Heart left ventricle (tissue), 16 donors: ENCODE data around the gene PTPN1. TPM values are rescaled to one million over a fixed set of nuclear protein-coding genes. Genes with fewer than 3 reads are reported as not detected.

Experiments used
- ATAC-seq, 4 donors: fragments of 200-7000 bp; cut with Tn5 transposase; one replicate each; pipeline ENCODE4 v1.9.1; 2020 to 2022; ENCODE audit warnings: moderate library complexity in 4 of 4, mild to moderate bottlenecking in 3 of 4, moderate number of reproducible peaks in 1 of 4
- DNase-seq, 5 donors: peaks; one replicate each; pipeline ENCODE4 v3.0.0-alpha.2; 2020
- H3K27ac ChIP-seq, 12 donors: fragments of 200-600 bp; sonication (generic) in 4 of 12; one replicate each; pipeline versions ENCODE4 v1.5.0 to v1.8.0; 2016 to 2022; ENCODE audit warnings: mild to moderate bottlenecking in 2 of 12
- H3K27me3 ChIP-seq, 9 donors: fragments of 200-600 bp; sonication (generic) in 2 of 9; one replicate each; pipeline versions ENCODE4 v1.5.1 to v1.8.0; 2016 to 2022; ENCODE audit warnings: mild to moderate bottlenecking in 3 of 9
- H3K36me3 ChIP-seq, 9 donors: fragments of 200-600 bp; sonication (generic) in 2 of 9; one replicate each; pipeline versions ENCODE4 v1.5.0 to v1.8.0; 2018 to 2022; ENCODE audit warnings: mild to moderate bottlenecking in 2 of 9
- H3K4me1 ChIP-seq, 12 donors: fragments of 200-600 bp; sonication (generic) in 4 of 12; one replicate each; pipeline versions ENCODE4 v1.5.0 to v1.8.0; 2016 to 2022; ENCODE audit warnings: mild to moderate bottlenecking in 3 of 12
- H3K4me3 ChIP-seq, 12 donors: fragments of 200-600 bp; sonication (generic) in 4 of 12; one replicate each; pipeline versions ENCODE4 v1.5.0 to v1.8.0; 2017 to 2022; ENCODE audit warnings: mild to moderate bottlenecking in 9 of 12, moderate library complexity in 4 of 12
- H3K9me3 ChIP-seq, 12 donors: fragments of 200-600 bp; sonication (generic) in 4 of 12; one replicate each; pipeline versions ENCODE4 v1.5.0 to v1.8.0; 2016 to 2022; ENCODE audit warnings: mild to moderate bottlenecking in 1 of 12
- POLR2A ChIP-seq, 2 donors: fragments of 450-650 bp; IDR thresholded peaks; one replicate each; pipeline ENCODE4 v1.6.1; 2017; ENCODE audit warnings: antibody characterized with exemption in 2 of 2, mild to moderate bottlenecking in 2 of 2, moderate library complexity in 2 of 2
- WGBS, 4 donors: extraction: QIAGEN DNeasy Blood & Tissue Kit in 2 of 4; methylation state at CpG; one replicate each; pipeline versions ENCODE4 v1.1.5 to v1.1.7; 2013 to 2018; 5-methylcytosine and 5-hydroxymethylcytosine counted together
- intact Hi-C, 10 donors: fragments of 100-400 bp; cut with DNase I; formaldehyde crosslinking; loops; one replicate each; pipeline versions ENCODE4 v1.11.1 to v1.14.2; 2022
- polyA plus RNA-seq, 2 donors: library from polyadenylated mRNA; stranded (reverse); fragments of 200-250 nt; gene quantifications; one replicate each; pipeline ENCODE4 v1.2.3, GENCODE V29; 2013
- total RNA-seq, 9 donors: library from RNA; depleted of rRNA in 2 of 9; stranded (reverse); fragments of >200 nt in 2 of 9; fragmentation: NEBNext Ultra II Directional in 3 of 9; extraction: Animal tissue kit (Norgen Biotek cat#: 25700) in 3 of 9; gene quantifications; one replicate each; pipeline versions ENCODE4 v1.1.0 to v1.2.4, GENCODE V29; 2016 to 2023
- TF ChIP-seq, protein P1 (sequence below), 12 donors: fragments of 200-600 bp; sonication (generic) in 4 of 12; IDR thresholded peaks; one replicate each; pipeline versions ENCODE4 v1.5.0 to v1.8.0; 2018 to 2022; ENCODE audit warnings: antibody characterized with exemption in 12 of 12, mild to moderate bottlenecking in 5 of 12
- donor health status: ischemic (EF 13 %, LVEDD 7.1; RV severe dilation, severe dysfunction).
- donor health status: healthy with polysubstance abuse.
- donor health status: DM: no; HTN: yes; CAD: no.
- donor health status: DM: no; HTN: no; CAD: no.
- donor health status: ischemic (EF 25% LVEDD 6.9; RV normal size, moderate dysfunction).
- donor health status: ischemic (EF 25% LVEDD 5.7; RV mildly dilated, moderate dysfunction).
- donor health status: healthy.
- donor health status: DM: yes; HTN: yes; CAD: no.
- donor health status: ischemic (EF 35%, LVEDD 5.7; RV mildly dilated, moderate dysfunction).
- donor health status: nonischemic (EF 11% LVEDD 7.7; RV severe dilation, severe dysfunction).
- donor health status: DM: yes; HTN: yes; CAD: no.
- donor health status: PGD.
- donor health status: ischemic (EF 29% LVEDD 5.4; RV normal size, mild dysfunction).
- donor health status: nonischemic (EF 23%, LVEDD 6.1; RV moderate dilation, normal function).

Gene PTPN1
- total and polyA plus RNA-seq, 11 donors, result 18.5 to 93.8 (median 32.0) TPM

GRCh38 chr20:50559856-50560638, 49.9 kb downstream of the PTPN1 start:
- no peaks in the 10 kb centered on the region for H3K9me3 ChIP-seq
- peaks cover 0 to 56% (median 32%) of the 10 kb centered on the region in 12 donors for H3K4me1 ChIP-seq
- TF ChIP-seq, protein P1, sequence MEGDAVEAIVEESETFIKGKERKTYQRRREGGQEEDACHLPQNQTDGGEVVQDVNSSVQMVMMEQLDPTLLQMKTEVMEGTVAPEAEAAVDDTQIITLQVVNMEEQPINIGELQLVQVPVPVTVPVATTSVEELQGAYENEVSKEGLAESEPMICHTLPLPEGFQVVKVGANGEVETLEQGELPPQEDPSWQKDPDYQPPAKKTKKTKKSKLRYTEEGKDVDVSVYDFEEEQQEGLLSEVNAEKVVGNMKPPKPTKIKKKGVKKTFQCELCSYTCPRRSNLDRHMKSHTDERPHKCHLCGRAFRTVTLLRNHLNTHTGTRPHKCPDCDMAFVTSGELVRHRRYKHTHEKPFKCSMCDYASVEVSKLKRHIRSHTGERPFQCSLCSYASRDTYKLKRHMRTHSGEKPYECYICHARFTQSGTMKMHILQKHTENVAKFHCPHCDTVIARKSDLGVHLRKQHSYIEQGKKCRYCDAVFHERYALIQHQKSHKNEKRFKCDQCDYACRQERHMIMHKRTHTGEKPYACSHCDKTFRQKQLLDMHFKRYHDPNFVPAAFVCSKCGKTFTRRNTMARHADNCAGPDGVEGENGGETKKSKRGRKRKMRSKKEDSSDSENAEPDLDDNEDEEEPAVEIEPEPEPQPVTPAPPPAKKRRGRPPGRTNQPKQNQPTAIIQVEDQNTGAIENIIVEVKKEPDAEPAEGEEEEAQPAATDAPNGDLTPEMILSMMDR (IDR thresholded peaks at IDR 0.05), result no peak
- TF ChIP-seq POLR2A (IDR thresholded peaks at IDR 0.05), result no peak
- H3K27ac ChIP-seq, result peak overlapping the region in 1 of 12 donors; percentile 77
- H3K27me3 ChIP-seq, result no peaks in the 10 kb centered on the region
- peaks cover 0 to 37% (median 26%) of the 10 kb centered on the region in 9 donors for H3K36me3 ChIP-seq
- no peak overlapping the region for H3K4me3 ChIP-seq
- WGBS, 4 donors, result 78 to 86% (median 84%) methylated on average over 8 of the region's 8 CpGs
- no peak for DNase-seq
- intact Hi-C loops, result loop anchor here in 1 of 10 donors (5.0 kb wide), 1 partner anchor 48 kb away; the partner anchor contains the start of gene PTPN1
- no peak for ATAC-seq

DNA sequence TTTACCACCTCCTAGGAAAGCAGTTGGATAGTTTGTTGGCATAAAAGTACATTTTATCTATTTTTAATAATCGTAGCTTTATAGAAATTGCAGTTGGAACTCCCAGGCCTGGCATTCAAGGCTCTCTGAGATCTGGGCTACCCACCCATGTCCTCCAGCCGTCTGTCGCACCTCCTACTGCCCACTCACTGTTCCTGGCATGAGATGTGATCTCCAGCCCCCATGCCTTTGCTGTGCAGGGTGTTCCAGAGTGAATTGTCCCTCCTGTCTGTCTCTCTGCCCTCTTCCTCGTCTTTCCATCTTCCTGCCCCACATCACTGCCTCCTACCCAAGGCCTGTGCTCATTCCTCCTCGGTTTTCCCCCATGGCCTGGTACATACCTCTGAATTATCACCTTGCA, 50.7 kb downstream of the PTPN1 start:
- DNase-seq, result no peak
- H3K36me3 ChIP-seq, result peaks cover 0 to 45% (median 34%) of the 10 kb centered on the region in 9 donors
- no peak overlapping the region for H3K4me3 ChIP-seq
- peaks cover 0 to 63% (median 28%) of the 10 kb centered on the region in 12 donors for H3K4me1 ChIP-seq
- no peak for TF ChIP-seq POLR2A (IDR thresholded peaks at IDR 0.05)
- TF ChIP-seq, protein P1 (IDR thresholded peaks at IDR 0.05), result no peak
- intact Hi-C loops, result loop anchor here in 1 of 10 donors (5.0 kb wide), 1 partner anchor 49 kb away; the partner anchor contains the start of gene PTPN1
- no peaks in the 10 kb centered on the region for H3K9me3 ChIP-seq
- H3K27ac ChIP-seq, result peak overlapping the region in 2 of 12 donors; percentile 12 to 77
- WGBS, 4 donors, result 74 to 86% (median 81%) methylated on average over 5 of the region's 5 CpGs
- ATAC-seq, result no peak
- H3K27me3 ChIP-seq, result no peaks in the 10 kb centered on the region

- TF ChIP-seq, protein P1 (IDR thresholded peaks at IDR 0.05), result no peak
- TF ChIP-seq POLR2A (IDR thresholded peaks at IDR 0.05), result no peak
- H3K27me3 ChIP-seq, result no peaks in the 10 kb centered on the region
- H3K4me1 ChIP-seq, result peaks cover 0 to 70% (median 25%) of the 10 kb centered on the region in 12 donors
- H3K9me3 ChIP-seq, result no peaks in the 10 kb centered on the region
- WGBS, 4 donors, result 93% methylated on average over 17 of the region's 17 CpGs
- H3K27ac ChIP-seq, result peak overlapping the region in 5 of 12 donors; percentile 11 to 77 (median 50)
- H3K36me3 ChIP-seq, result peaks cover 0 to 51% (median 39%) of the 10 kb centered on the region in 9 donors
- H3K4me3 ChIP-seq, result no peak overlapping the region
- intact Hi-C loops, result loop anchor here in 1 of 10 donors (5.0 kb wide), 1 partner anchor 49 kb away; the partner anchor contains the start of gene PTPN1
- ATAC-seq (peak in 2 of 4 donors; percentile 7 to 9), DNase-seq (no peak)
These were observed 51.3 kb downstream of the PTPN1 start for GRCh38 chr20:50561379-50562078.
